T follicular helper cell (primary cell): ENCODE measurements around the gene UTY.

Source experiments
- DNase-seq: peaks from one replicate; pipeline ENCODE4 v3.0.0-alpha.2; 2020; ENCODE audit warnings: low read depth
- total RNA-seq, 2 experiments: gene quantifications; one replicate each; lab custom pipeline; 2026; lab: John Stamatoyannopoulos, UW

The UTY gene
- 0 reads per million in 2 experiments for total RNA-seq

DNA sequence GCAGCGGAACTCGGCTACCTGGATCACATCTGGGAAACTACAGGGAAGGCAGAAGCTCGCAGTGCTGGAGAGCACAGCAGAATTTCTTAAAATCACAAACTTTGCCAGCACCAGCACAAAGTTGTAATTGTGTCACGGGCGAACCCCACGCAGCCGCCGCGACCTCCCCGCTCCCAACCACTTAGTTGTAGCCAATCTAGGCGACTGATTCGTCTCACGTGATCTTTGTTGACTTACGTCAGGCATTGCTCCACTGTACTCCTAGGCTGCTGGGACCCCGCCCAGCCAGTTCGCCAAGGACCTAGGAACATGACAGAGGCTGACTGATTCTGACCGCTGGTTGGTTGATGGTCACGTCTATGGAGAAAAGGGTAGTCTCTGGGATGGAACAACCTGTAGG lies at the start of gene UTY:
TSS of gene UTY (minus strand) at position 206 of the 400 bp plus-strand sequence. CDS start 368 bp downstream, outside the sequence.
- DNase-seq = no peak

DNA sequence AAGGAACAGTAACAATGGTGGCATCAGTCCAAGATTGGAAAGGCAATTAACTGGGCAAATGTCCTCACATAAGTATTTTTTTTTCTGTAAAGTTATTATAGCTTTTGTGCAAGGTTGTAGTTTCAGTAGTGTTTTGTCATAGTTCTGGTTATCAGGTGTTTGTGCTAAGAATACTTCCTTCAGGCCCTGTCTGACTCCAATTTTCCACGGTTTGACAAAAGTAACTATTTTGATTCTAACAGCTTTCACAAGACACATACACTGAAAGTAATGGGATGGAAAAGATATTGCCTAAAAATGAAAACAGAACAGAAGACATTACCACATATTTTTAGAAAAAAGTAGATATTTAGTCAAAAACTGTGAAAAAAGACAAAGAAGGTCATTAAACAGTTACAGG lies 40.6 kb upstream of the UTY start:
- DNase-seq = no peak

DNA sequence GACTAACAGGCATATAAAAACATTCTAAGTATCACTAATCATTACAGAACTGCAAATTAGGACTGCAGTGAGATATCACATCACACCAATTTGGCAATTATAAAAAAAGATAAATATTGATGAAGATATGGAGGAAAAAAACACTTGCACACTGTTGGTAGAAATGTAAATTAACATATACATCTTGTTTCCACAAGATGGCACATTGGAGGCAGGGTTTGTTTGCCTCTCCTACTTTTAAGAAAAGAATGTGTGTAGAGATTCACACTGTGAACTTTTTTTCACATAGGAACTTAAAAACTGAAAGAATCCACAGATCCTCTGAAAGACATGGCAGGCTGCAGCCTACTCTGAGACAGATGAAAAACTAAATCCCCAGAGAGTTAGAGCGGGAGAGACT lies 21.4 kb upstream of the UTY start:
- no peak for DNase-seq

DNA sequence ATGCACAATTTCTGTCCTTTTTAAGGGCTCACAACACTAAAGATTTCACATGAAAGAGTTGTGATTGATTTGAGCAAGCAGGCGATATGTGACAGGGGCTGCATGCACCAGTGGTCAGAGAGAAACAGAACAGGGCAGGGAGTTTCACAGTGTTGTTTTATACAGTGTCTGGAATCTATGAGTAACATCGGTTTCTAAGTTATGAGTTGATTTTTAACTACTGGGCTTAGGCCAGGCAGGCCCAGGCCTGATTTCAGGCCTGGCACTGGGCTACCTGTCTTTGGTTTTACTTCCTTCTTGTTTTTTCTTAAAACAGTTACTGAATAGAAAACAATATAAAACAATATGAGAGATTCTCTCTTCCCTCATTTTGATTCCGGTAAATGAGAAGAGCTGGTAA lies 13.9 kb upstream of the UTY start:
- no peak for DNase-seq

DNA sequence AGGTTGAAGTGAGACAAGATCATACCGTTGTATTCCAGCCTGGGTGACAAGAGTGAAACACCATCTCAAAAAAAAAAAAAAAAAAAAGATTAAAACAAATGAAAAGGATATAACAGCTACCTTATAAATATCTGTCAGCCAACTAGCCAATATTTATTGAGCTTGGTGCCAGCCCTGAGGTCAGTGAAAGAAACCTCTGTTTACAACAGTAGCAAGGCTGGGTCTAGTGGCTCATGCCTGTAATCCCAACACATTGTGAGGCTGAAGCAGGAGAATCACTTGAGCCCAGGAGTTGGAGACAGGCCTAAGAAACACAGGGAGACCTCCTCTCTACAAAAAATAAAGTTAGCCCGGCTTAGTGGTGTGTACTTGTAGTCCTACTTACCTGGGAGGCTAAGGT lies 12.6 kb upstream of the UTY start:
- DNase-seq = no peak

DNA sequence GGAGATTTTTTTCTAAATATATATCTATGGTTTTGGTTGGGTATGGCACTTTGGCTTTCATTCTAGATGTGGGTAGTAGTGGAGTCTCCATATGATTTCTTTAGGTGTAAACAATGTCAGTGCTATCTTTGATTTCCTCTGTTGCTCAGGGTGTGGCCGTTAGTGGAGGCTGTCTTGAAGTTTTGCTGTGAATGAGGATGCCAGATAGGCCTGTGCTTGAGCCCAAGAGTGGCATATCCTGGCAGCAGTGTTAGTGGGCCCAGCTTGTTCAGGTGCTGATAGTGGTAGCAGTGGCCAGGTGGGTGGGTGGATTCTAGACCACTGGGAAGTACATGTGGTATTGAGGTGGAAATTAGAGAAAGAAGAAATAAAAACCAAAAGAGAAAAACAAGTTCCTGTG lies 8.9 kb upstream of the UTY start:
- no peak for DNase-seq

DNA sequence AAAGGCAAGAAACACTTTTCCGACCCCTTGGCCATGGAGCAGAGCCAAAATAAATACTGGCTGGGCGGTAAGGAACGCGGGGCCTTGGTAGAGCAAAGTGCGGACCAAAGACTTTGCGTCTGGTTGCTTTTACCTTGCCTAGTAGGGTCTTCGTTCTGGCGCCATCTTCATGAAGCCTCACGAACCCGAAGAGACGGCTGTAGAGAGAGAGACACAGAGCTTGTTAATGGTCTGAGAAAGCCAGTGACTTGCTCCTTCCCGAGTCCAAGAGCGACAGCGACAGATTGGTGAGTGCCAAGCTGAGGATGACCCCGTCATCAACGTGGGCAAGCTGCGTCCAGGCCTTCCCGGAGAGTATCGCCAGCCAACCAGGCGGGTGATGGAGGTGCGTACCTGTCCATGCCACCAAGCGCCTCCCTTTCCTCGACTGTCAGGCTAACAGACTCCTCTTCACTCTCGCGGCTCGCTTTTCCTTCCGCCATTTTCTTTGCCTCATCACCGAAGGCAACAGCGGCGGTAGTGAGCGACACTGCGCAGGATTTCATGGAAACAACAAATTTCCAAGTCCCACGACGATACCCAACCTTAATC lies 617 bp downstream of the UTY start:
- no peak for DNase-seq

DNA sequence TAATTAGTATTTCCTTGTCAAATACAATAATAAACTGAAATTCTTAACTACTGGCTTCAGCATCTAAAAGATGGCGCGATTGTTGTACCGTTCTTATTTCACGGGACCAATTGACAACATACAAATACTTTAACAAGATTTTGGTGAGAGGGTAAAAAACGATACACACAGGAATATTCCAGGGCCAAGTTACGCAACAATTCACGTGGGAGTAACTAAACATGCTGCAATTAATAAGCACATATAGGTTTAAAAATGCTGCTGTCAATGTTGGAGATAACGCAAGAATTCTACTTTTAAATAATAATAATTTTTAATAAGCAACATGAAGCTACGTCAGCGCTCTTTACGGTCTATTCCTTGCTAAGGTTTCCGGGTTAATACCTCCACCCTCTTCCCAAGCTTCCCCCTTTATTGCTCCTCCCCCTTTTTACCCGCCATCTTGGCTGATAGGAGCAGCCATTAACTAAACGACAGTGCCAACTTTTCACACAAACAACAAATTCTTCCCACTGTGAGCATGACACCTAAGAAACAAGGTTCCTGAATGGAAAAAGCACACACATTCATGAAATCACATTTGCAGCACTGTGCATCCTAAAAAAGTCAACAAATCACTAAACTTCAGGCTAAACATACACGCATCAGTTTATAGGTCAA lies 1.6 kb downstream of the UTY start:
- no peak for DNase-seq

DNA sequence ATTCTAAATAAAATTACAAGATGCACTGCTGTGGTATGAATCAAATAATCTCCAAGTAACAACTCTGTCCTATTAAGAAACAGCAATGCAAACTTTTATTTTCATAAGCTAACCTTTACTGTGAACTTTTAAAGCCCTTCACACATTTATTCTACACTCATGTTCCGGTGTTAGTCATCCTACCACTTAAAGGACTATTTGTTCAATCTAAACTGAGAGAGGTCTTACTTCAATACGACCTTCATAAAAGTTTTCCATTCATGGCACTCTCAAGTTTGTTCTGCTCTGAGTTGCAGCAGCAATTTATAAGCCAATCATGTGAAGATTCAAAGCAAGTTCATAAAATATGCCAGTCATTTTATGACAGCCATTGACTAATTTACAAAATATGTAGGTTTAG lies 4.8 kb downstream of the UTY start:
- no peak for DNase-seq

DNA sequence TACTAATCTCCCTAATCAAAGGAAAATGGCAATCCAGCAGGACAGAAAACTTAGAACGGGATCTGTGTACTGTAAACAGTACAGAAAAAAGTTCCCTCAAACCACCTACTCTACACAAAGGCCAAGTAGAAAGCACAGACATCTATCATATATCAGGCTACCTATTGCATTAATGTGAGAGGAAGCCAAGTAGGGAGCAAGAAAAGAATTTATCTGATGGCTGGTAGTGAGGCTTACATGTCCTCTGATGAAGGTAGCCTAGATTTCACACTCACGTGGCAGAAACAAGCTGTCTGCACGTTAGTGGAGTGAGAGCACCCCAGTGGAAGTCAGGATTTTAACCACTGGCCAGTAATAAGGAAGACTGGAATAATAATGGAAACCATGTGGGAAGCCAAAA lies 28.3 kb downstream of the UTY start:
- DNase-seq = no peak

DNA sequence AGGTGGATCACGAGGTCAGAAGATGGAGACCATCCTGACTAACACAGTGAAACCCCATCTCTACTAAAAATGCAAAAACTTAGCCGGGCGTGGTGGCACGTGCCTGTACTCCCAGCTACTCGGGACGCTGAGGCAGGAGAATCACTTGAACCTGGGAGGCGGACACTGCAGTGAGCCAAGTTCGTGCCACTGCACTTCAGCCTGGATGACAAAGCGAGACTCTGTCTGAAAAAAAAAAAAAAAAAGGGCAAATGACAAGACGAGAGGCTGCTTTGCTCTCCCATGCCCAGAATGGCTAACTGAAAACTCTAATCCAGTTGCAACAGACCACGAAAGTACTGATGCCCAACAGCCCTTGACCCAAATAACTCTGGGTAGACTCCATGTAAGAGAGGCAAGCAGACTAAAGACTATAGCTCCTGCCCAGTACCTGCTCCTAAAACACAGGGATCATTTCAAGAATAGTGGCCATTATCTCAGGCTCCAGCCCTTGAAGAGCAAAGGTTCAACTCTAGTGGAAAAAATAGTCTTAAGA lies 29.2 kb downstream of the UTY start:
- no peak for DNase-seq

DNA sequence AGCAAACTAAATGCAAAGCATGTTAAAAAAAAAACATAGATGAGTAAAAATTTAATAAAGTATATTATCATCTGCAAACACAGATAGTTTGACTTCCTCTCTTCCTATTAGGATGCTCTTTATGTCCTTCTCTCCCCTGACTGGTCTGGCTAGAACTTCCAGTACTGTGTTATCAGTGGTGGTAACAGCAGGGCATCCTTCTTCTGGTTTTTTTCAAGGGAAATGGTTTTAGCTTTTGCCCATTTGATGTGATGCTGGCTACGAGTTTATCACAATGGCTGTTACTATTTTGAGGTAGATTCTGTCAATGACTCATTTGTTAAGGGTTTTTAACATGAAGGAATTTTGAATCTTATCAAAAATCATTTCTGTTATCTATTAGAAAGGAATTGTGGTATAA lies 34.3 kb downstream of the UTY start:
- no peak for DNase-seq

DNA sequence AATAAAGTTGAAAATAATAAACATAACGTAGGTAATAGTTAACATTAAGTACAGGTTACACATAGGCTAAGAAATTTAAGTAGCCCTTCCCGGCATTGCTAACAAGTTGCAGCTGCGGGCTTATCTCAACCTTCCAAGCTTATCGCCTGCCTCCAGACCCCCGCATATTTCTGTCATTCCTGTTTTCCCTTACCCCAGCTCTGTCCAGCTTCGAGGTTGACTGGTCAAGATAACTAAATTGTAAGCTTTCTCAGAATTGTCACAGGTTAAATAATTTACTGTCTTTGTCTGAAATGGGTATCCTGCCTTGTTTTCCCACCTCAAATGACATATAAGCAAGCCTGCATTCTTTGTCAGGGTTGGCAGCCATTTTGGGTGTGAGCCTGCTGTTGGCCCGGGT lies 36.7 kb downstream of the UTY start:
- DNase-seq = no peak

DNA sequence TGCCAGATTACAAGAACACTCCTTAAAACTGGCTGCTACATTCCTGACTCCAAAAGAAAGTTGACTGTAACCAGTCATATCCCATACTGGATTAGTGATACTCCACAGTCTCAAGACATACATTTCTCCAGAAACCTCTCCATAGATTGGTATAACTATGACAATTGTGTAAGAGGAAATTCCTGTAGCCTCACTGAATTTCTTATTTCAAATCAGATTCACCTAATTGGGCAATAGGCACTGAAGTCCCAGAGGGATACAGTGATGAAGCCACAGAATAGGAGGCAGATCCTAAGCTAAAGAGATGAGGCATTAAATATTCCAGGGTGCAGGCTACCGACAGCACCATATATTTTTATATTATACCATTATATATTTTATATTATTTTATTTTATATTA lies 39.0 kb downstream of the UTY start:
- DNase-seq = no peak

DNA sequence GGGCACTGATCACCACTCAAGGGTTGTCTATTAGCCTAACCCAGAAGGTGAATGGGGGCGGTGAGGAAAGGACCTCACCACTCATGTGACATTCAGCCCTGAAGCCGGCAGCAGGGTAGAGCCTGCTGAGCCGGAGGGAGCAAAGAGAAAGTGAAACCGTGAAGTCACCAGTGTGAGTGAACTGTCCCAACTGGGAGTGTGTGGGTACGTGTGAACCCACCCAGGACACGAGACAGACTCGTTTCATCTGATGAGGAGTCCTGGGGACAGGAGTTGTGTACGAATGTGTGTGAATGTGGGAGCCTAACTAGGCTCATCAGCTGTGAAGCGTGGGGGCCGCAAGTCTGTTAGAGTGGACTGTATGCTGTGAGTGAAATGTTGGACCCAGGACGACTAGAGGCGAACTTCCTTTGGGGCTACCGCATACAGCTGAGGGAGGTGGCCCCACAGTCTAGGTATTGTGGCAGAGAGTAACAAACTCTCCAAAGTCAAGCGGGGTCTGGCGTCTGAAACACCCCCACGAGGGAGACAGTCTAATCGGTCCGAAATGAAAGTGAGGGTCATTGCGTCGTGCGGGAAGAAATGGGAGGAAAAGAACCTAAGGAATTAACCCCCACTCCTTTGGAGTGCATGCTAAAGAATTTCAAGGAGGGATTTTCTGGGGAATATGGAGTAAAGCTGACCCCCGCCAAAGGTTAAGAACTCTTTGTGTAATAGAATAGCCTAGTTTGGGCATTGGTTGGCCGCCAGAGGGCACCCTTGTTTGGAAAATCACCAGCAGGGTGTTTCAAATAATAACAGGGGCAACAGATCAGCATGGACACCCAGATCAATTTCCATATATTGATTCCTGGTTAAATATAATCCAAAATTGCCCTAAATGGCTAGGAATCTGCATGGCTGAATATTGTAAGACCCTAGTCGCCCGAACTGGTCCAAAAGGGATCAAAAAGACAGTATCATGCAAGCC lies 43.6 kb downstream of the UTY start:
- no peak for DNase-seq

DNA sequence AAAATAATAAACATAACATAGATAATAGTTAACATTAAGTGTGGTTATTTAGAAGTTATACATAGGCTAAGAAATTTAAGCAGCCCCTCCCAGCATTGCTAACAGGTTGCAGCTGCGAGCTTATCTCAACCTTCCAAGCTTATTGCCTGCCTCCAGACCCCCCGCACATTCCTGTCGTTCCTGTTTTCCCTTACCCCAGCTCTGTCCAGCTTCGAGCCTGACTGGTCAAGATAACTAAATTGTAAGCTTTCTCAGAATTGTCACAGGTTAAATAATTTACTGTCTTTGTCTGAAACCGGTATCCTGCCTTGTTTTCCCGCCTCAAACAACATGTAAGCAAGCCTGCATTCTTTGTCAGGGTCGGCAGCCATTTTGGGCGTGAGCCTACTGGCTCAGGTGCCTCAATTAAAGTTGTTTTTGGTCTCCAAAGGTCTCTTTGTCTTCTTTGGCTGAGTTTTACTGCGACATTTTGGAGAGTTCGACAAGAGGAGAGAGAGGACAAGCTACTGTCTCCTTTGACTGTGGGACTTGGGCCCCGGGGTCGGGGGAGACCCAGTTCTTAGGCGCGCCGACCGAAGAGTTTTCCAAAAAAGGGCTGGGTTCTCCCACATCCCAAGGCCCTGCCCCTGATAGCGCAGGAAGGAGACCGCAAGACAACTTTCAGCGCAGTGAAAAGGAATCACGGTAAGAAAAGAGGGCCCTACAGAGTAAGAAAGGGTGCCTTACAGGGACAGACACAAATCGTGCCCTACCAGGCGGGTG lies 44.4 kb downstream of the UTY start:
- no peak for DNase-seq

DNA sequence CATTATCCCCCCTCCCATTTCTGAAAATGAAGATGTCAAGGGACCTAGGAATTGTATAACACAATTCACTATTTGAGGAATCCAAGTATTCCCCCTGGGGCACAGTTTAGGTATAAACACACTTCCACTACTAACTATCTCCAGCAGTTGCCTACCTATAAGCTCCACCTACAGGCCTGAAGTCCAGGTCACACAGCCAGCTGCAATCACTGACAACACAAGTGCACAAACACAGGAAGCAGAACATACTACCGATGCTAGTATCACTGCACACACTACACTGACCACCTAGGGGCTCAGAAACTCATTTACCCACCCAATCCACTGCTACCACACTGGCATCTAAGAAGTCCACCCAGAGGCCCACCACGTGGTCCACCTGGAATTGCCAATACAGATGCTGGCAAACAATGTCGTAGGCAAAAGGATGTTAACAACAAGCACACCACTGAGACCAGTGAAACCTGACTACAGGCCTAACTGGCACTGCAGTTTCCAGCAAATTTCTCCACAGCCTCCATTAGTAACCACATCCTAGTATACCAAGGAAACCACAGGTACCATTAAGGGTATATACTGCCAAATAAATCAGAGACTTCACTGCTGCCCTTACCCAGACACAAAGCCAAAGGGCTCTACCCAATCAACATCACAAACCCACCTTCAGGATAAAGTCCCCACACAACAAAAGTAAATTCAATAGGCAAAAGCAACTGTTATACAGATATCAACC lies 47.4 kb downstream of the UTY start:
- no peak for DNase-seq

DNA sequence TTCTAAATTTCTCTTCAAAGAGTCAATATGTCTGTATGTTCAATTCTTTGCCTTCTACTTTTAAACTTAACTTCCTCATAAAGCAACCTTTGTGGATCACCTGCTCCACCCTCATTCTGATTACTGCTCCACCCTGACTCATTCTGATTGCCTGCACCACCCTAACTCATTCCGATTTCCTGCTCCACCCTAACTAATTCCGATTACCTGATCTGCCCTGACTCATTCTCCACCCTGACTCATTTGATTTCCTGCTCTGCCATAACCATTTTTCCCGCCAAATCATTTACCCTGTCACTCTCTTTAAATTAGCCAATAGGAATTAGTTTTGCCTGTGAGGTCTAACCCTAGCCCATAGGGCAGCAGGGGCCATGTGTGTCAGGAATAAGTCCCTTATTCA lies 50.3 kb downstream of the UTY start:
- no peak for DNase-seq

DNA sequence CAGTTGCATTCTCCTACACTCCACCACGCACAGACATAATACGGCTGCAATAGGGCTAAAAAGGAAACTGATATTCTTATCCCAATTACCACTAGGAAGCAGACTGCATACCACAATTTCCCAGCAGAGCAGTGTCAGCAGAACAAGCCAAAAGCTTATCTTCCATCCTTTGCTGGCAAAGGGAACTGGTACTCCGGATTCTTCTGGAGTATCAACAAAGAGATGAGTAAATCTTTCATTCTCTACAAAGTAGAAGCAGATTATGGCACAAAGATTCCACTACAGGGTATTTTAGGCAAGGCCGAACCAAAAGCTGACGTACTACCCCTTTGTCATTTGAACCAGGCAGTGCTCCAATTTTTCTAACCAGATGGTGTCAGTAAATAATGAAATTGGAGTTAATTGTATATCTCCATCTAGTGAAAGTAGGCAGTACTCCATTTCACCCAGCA lies 56.5 kb downstream of the UTY start:
- no peak for DNase-seq

DNA sequence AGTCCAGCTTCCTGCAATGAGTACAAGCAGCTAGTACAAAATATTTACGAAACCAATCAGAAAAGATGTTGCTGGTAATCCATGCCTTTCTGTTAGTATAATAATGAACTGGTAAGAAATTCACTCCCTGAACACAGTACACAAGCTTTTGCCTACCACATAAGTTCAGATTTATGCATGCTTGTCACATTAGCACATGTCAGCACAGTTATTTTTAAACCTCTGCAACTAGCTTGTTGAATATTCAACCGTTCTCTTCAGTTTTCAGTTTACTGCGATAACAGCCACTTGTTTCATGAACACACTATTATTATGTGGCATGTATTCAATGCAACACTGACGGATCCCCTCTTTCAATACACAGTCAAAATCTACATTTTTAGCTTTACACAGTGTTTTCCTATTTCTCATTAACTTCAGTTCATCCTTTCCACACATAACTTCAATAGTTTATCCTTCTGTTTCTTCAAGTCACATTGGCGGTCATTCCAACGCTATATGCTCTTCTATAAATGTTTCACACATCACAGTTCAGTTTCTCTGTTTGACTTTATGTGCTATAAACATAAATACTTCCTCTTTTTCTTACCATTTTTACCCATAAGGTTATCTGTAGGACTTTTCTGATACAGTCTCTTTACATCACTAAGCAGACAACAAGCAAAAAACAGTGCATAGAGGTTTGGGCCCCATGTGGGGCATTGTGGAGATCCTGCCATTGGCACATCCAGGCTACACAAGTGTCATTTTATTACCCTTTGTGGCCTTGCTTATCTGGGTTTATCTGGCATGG lies 62.8 kb downstream of the UTY start:
- DNase-seq = no peak
